ENCODE measurements around the gene METRNL.

Gene METRNL

DNA sequence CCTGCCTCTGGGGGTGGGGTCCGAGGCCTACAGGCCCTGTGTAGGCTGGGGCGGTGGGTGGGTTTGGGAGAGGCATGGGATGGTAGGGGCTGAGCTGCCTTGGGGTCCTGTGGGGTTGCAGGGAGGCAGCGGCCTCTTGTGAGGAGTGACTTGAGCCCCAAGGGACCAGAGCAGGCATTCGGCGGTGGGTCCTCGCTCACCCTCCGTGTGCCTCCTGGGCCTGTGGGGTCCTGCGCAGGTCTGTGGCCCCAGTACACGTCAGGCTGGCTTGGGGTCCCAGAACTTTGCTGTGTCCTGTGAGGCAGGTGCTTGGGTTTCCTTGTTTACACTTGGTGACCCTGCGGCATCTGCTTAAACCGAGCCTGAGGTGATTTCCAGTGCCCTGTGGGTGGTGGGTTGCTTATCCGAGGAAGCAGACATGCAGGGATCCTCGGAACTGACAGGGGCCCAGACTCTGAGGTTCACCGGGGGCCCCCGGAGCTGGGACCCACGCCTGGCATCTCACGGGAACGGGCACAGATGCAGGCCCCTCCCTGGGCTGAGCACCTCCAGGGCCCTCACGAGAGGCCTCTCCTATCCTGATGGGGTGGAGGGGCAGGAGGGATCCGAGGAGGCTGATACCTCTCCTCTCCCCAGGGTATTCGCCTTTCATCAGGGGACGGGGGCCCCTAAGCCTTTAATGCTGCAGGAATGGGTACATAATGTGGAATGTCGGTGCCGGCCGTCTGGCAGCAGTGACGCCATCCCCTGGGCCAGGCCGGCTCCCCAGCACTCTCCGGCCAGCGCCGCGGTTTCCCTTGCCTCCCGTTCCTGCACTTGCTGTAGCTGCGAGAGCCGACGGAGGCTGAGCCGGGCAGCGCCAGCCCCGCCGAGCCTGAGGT, 7.7 kb downstream of the METRNL start:
- H3K79me2 ChIP-seq: peaks cover 83% of the 10 kb centered on the region
- peak overlapping the region; percentile 0 for H3K4me3 ChIP-seq (ENCODE audit: low read depth, low read length)
- peak overlapping the region; percentile 57 for H3K4me2 ChIP-seq (ENCODE audit: low read length)
- TF ChIP-seq, protein P1, sequence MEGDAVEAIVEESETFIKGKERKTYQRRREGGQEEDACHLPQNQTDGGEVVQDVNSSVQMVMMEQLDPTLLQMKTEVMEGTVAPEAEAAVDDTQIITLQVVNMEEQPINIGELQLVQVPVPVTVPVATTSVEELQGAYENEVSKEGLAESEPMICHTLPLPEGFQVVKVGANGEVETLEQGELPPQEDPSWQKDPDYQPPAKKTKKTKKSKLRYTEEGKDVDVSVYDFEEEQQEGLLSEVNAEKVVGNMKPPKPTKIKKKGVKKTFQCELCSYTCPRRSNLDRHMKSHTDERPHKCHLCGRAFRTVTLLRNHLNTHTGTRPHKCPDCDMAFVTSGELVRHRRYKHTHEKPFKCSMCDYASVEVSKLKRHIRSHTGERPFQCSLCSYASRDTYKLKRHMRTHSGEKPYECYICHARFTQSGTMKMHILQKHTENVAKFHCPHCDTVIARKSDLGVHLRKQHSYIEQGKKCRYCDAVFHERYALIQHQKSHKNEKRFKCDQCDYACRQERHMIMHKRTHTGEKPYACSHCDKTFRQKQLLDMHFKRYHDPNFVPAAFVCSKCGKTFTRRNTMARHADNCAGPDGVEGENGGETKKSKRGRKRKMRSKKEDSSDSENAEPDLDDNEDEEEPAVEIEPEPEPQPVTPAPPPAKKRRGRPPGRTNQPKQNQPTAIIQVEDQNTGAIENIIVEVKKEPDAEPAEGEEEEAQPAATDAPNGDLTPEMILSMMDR (IDR thresholded peaks at IDR 0.05): no peak
- no peaks in the 10 kb centered on the region for H3K36me3 ChIP-seq (ENCODE audit: control insufficient read depth, insufficient read depth, low read length)
- no peak overlapping the region for H2AFZ ChIP-seq
- H3K9ac ChIP-seq: no peak overlapping the region
- peaks cover 82% of the 10 kb centered on the region for H3K4me1 ChIP-seq
- H3K9me3 ChIP-seq (ENCODE audit: control insufficient read depth, low read length): no peaks in the 10 kb centered on the region
- no peaks in the 10 kb centered on the region for H3K27me3 ChIP-seq (ENCODE audit: control insufficient read depth, insufficient read depth, low read length)
- H3K27ac ChIP-seq: peak overlapping the region; percentile 69

DNA sequence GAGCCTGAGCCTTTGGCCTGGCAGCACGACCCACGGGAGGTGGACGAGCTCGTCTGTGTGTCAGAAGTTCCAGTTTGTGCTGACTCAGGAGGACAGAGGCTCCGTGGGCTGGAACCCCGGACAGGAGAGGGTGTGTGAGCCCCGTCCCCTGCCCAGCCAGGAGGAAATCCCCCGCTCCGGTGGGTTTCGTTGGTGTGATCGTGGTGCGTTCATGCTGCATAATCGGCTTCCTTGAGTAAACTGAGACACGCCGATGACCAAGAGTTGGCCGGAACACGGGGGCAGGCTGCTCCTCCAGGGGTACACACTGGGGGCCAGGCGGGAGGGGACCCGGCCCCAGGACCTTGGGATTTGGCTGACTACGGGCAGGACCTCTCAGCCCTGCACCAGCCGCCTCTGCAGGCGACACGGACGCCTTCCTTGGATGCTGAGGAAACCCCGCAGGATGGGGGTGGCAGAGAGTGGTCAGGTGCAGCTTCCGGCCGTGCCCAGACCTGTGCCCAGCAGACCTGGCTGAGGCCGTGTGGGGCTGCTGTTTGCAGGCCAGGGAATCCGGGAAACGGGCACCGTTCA, 8.5 kb downstream of the METRNL start:
- Histone ChIP-seq H2AFZ (no peak overlapping the region), H3K9ac (no peak overlapping the region), H3K9me3 (ENCODE audit: control insufficient read depth, low read length) (no peaks in the 10 kb centered on the region), H3K27me3 (ENCODE audit: control insufficient read depth, insufficient read depth, low read length) (no peaks in the 10 kb centered on the region), H3K27ac (no peak overlapping the region), H3K4me1 (peaks cover 77% of the 10 kb centered on the region), H3K79me2 (peaks cover 85% of the 10 kb centered on the region), H3K4me2 (ENCODE audit: low read length) (peak overlapping the region; percentile 12), H3K4me3 (ENCODE audit: low read depth, low read length) (no peak overlapping the region), H3K36me3 (ENCODE audit: control insufficient read depth, insufficient read depth, low read length) (no peaks in the 10 kb centered on the region)
- TF ChIP-seq, protein P1 (IDR thresholded peaks at IDR 0.05): no peak

DNA sequence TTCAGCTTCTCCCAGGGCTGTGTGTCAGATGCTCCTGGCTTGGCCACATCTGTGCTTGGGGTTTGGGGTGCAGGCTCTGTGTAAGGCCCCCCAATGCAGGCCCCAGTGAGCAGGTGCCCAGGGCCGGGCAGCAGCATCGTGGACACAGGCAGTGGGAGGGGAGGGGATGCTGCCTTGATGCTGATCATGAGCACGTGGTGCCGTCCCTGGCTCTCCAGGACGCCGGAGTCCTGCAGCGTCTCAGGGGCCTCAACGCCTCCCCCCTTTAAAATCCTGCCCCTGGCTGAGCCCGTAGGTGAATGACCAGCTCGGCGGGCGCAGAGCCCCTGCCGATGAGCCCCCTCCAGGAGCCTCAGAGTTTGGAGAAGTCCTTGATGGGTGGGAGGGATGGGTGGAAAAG, 9.0 kb downstream of the METRNL start:
- TF ChIP-seq, protein P1 (IDR thresholded peaks at IDR 0.05): no peak
- Histone ChIP-seq H3K36me3 (ENCODE audit: control insufficient read depth, insufficient read depth, low read length) (no peaks in the 10 kb centered on the region), H3K27ac (no peak overlapping the region), H3K4me3 (ENCODE audit: low read depth, low read length) (no peak overlapping the region), H3K79me2 (peaks cover 80% of the 10 kb centered on the region), H3K27me3 (ENCODE audit: control insufficient read depth, insufficient read depth, low read length) (no peaks in the 10 kb centered on the region), H3K4me1 (peaks cover 71% of the 10 kb centered on the region), H2AFZ (no peak overlapping the region), H3K9ac (no peak overlapping the region), H3K4me2 (ENCODE audit: low read length) (no peak overlapping the region), H3K9me3 (ENCODE audit: control insufficient read depth, low read length) (no peaks in the 10 kb centered on the region)

DNA sequence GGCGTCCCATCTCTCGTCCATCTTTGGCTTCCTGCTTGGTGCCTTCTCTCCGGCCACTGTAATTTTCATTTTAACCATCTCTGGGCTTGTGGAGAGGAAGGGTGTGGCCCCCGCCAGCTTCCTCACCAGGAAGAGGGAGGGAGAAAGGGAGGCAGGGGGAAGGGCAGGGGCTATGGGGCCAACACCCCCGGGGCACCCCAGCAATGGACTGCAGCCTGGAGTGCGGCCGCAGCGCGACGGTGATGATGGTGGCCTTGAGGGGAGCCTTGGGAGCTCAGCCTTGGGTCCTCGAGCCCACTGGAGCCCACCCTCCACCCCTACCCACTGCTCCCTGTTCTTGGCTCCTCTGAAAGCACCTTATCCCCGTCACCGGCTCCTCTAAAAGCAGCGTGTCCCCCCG, 9.5 kb downstream of the METRNL start:
- H3K4me2 ChIP-seq (ENCODE audit: low read length): peak overlapping the region; percentile 39
- TF ChIP-seq, protein P1 (IDR thresholded peaks at IDR 0.05): no peak
- no peak overlapping the region for H3K9ac ChIP-seq
- no peaks in the 10 kb centered on the region for H3K27me3 ChIP-seq (ENCODE audit: control insufficient read depth, insufficient read depth, low read length)
- H3K4me3 ChIP-seq (ENCODE audit: low read depth, low read length): no peak overlapping the region
- H3K79me2 ChIP-seq: peaks cover 77% of the 10 kb centered on the region
- H2AFZ ChIP-seq: no peak overlapping the region
- peaks cover 67% of the 10 kb centered on the region for H3K4me1 ChIP-seq
- H3K27ac ChIP-seq: no peak overlapping the region
- no peaks in the 10 kb centered on the region for H3K36me3 ChIP-seq (ENCODE audit: control insufficient read depth, insufficient read depth, low read length)
- no peaks in the 10 kb centered on the region for H3K9me3 ChIP-seq (ENCODE audit: control insufficient read depth, low read length)
